Measurements from ENCODE around the gene PPP1R13L. TPM values are rescaled to one million over a fixed set of nuclear protein-coding genes. Genes with fewer than 3 reads are reported as not detected.

The PPP1R13L gene
- total RNA-seq, 1 donor from 2014 or later: 111 TPM

DNA sequence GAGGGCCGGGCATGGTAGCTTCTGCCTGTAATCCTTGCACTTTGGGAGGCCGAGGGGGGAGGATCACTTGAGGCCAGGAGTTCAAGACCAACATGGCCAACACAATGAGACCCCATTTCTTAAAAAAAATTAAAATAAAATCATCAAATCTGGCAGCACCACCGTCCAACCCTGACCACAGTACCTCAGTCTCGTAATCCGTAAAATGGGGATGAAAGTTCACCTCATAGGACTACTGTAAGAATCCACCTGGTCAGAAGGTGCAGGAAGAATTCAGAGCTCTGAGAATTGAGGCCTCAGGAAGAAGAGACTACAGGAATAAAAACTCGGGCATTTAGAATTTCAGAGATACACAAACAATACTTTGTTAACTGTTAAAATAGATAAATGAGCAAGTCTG is 3.1 kb downstream of the PPP1R13L start:
- peak overlapping the region; percentile 97 for H3K27ac ChIP-seq

DNA sequence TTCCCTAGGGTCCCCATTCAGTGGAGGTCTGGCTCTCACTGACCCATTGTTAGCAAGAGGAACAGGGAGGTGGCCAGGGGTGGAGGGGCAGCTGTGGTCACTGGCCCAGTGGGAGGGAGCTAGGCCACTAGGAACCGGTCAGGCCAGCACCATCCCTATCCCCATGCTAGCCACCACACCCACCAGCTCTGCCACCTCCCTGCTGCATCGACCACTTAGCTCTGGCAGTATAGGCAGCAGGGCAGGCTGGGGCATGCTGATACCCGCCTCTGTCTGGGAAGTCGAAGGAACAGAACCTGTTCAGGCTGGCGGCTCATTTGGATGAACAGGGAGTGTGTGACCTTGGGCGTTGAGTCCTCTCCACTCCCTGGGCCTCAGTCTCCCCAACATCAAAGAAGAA is 4.7 kb downstream of the PPP1R13L start:
- peaks cover 40% of the 10 kb centered on the region for H3K4me1 ChIP-seq
- DNase-seq (ENCODE audit: extremely low spot score in 2 of 2): no peak
- no peaks in the 10 kb centered on the region for H3K27me3 ChIP-seq
- peaks cover 0 to 7% of the 10 kb centered on the region in 2 donors for H3K36me3 ChIP-seq
- no peak overlapping the region for H3K4me3 ChIP-seq
- intact Hi-C loops (cut with DNase I): no loop called here
- no peaks in the 10 kb centered on the region for H3K9me3 ChIP-seq
- no peak for TF ChIP-seq POLR2A (IDR thresholded peaks at IDR 0.05)
- no peak overlapping the region for H3K27ac ChIP-seq

More for the DNA sequence above, 3.1 kb downstream of the PPP1R13L start:
- Histone ChIP-seq H3K9me3 (no peaks in the 10 kb centered on the region), H3K27me3 (no peaks in the 10 kb centered on the region), H3K36me3 (no peaks in the 10 kb centered on the region), H3K4me1 (peaks cover 44% of the 10 kb centered on the region), H3K4me3 (peak overlapping the region in 1 of 2 donors; percentile 69)
- DNase-seq (ENCODE audit: extremely low spot score in 2 of 2): no peak
- TF ChIP-seq POLR2AphosphoS5 (IDR thresholded peaks at IDR 0.05; ENCODE audit: insufficient read depth in 1 of 2, low read depth in 1 of 2) (no peak), POLR2A (IDR thresholded peaks at IDR 0.05) (no peak)
- intact Hi-C loops (cut with DNase I): no loop called here

DNA sequence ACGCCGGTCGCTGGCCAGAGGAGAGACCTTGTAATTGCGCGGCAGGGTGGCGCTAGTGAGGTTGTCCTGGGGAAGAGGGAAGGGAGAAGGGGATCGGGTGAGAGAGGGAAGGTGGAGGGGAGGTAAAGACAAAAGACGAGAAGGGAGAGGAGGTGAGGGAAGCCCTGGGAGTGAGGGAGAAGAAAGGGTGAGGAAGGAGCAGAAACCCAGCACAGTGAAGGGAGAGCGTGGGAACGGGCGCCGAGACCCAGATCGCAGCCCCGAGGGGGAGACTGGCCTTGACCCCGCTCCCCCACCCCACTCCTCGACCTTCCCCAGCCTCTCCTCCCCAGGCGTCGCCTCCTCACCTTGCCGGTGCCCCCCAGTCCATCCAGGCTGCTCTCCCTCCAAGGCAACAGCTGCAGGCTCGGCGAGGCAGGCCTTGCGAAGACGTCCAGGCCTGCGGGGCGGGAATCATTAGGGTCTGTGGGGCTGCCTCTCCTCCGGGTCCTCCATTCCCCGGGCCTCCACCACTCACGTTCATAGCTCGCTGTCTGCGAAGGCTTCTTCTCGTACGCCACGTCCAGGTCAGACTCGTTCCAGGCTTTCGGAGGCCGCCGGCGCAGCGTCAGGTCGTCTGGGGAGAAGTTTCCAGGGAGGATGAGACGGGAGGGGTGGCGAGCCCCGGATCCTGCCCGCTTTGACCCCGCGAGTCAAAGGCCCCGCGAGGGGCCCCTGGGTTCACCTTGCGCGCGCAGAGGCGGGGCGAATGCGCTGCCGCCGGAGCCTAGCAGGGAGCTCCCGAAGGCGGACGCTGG is 8.8 kb downstream of the PPP1R13L start:
- Histone ChIP-seq H3K9me3 (no peaks in the 10 kb centered on the region), H3K4me1 (peaks cover 14% of the 10 kb centered on the region), H3K4me3 (no peak overlapping the region), H3K27ac (no peak overlapping the region), H3K36me3 (peaks cover 0 to 10% of the 10 kb centered on the region in 2 donors), H3K27me3 (no peaks in the 10 kb centered on the region)
- intact Hi-C loops (cut with DNase I): no loop called here
- no peak for DNase-seq (ENCODE audit: extremely low spot score in 2 of 2)
- TF ChIP-seq POLR2AphosphoS5 (IDR thresholded peaks at IDR 0.05; ENCODE audit: insufficient read depth in 1 of 2, low read depth in 1 of 2) (no peak), POLR2A (IDR thresholded peaks at IDR 0.05) (no peak)
- TF ChIP-seq, protein P1, sequence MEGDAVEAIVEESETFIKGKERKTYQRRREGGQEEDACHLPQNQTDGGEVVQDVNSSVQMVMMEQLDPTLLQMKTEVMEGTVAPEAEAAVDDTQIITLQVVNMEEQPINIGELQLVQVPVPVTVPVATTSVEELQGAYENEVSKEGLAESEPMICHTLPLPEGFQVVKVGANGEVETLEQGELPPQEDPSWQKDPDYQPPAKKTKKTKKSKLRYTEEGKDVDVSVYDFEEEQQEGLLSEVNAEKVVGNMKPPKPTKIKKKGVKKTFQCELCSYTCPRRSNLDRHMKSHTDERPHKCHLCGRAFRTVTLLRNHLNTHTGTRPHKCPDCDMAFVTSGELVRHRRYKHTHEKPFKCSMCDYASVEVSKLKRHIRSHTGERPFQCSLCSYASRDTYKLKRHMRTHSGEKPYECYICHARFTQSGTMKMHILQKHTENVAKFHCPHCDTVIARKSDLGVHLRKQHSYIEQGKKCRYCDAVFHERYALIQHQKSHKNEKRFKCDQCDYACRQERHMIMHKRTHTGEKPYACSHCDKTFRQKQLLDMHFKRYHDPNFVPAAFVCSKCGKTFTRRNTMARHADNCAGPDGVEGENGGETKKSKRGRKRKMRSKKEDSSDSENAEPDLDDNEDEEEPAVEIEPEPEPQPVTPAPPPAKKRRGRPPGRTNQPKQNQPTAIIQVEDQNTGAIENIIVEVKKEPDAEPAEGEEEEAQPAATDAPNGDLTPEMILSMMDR (IDR thresholded peaks at IDR 0.05): no peak

DNA sequence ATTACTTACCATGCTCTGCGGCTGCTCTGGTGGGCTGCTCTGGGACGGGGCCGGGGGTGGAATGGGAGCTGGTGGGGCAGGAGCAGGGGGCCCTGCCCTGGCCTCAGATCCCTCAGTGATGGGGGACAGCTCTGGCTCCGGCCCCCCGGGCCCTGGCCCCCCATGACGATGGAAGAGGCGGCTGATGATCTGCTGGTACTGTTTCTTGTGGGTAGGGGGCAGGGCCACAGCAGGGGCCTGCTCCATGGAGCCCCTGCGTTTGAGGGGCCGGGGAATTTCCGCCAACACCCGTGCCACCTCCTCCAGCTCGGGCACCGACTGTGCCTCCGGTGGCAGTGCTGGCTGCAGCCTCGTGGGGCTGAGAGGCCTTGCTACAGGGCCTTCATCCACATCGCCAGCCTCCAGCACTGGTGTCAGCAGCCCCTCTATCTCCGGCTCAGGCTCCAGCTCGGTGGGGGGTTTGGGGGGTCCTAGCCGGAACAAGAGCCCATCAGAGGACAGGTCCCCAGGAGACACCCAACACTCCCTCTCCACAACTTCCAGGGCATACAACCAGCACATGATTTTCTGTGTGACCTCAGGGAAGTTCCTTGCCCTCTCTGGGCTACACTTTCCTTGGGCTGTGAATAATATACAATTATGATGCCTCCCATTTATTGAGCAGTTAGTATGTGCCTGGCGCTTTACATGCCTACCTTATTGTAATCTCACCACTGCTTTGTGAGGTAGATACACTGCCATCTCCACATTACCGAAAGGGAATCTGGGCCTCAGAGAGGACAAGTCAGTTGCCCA is 12.8 kb downstream of the PPP1R13L start:
- Histone ChIP-seq H3K36me3 (peaks cover 0 to 10% of the 10 kb centered on the region in 2 donors), H3K4me1 (no peaks in the 10 kb centered on the region), H3K27ac (no peak overlapping the region), H3K4me3 (no peak overlapping the region), H3K27me3 (no peaks in the 10 kb centered on the region), H3K9me3 (no peaks in the 10 kb centered on the region)
- TF ChIP-seq POLR2A (IDR thresholded peaks at IDR 0.05): no peak
- TF ChIP-seq, protein P1 (IDR thresholded peaks at IDR 0.05): no peak
- no peak for TF ChIP-seq POLR2AphosphoS5 (IDR thresholded peaks at IDR 0.05; ENCODE audit: insufficient read depth in 1 of 2, low read depth in 1 of 2)
- intact Hi-C loops (cut with DNase I): no loop called here
- no peak for DNase-seq (ENCODE audit: extremely low spot score in 2 of 2)

DNA sequence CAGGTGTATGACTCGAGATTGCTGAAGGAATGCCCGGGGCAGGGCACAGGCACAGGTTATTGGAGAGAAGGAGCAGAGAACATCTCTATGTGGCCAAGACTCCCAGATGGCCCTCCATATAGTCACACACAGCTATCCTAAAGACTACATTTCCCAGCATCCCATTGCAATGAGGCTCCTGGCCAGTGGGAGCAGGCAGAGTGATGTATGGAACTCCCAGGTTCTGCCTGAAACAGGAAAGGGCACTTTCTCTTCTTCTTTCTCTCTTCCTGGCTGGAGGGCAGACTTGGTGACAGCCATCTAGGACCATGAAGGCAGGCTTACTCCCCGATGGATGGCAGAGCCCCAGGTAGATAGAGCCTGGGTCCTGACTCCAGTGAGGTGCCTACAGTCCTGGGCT is 13.5 kb downstream of the PPP1R13L start:
- no peak for TF ChIP-seq POLR2A (IDR thresholded peaks at IDR 0.05)
- TF ChIP-seq, protein P1 (IDR thresholded peaks at IDR 0.05): no peak
- TF ChIP-seq POLR2AphosphoS5 (IDR thresholded peaks at IDR 0.05; ENCODE audit: insufficient read depth in 1 of 2, low read depth in 1 of 2): no peak
- Histone ChIP-seq H3K9me3 (no peaks in the 10 kb centered on the region), H3K4me3 (no peak overlapping the region), H3K4me1 (no peaks in the 10 kb centered on the region), H3K27ac (no peak overlapping the region), H3K27me3 (no peaks in the 10 kb centered on the region), H3K36me3 (peaks cover 0 to 9% of the 10 kb centered on the region in 2 donors)
- intact Hi-C loops (cut with DNase I): no loop called here
- DNase-seq (ENCODE audit: extremely low spot score in 2 of 2): no peak

All from vagina (tissue), 2 donors.